IMR-90 (cell line): Measurements from ENCODE around the gene RHOH. TPM values are rescaled to one million over a fixed set of nuclear protein-coding genes. Genes with fewer than 3 reads are reported as not detected.

Source experiments
- ATAC-seq: fragments of 200-7000 bp; cut with Tn5 transposase; 2 replicates; pipeline ENCODE4 v1.9.1; 2020; ENCODE audit warnings: low read depth, mild to moderate bottlenecking, moderate library complexity
- BruUV-seq: library from RNA; stranded (reverse); fragments of 400-500 nt; replicated peaks from 2 replicates; lab custom pipeline; 2021; lab: Mats Ljungman, UMichigan
- CTCF ChIA-PET: fragments of 300-600 bp; formaldehyde crosslinking; extraction: SDS; loops from one replicate; lab custom pipeline; 2021; ENCODE audit warnings: antibody characterized with exemption; lab: Yijun Ruan, JAX
- POLR2A ChIA-PET: fragments of 300-600 bp; sonication (Branson Sonifier 250); formaldehyde crosslinking; loops from one replicate; lab custom pipeline; 2022; ENCODE audit warnings: antibody characterized with exemption; ENCODE audit not compliant: unreplicated experiment; lab: Charles Lee
- DNase-seq: peaks from one replicate; pipeline ENCODE4 v3.0.0; 2013
- H2AFZ ChIP-seq: replicated peaks from 2 replicates; pipeline ENCODE3; 2013; ENCODE audit warnings: low read length, mild to moderate bottlenecking; ENCODE audit not compliant: poor library complexity
- H2AK5ac ChIP-seq: 2 replicates; pipeline ENCODE4 v1.6.1; 2013; ENCODE audit warnings: low read depth, low read length, inconsistent platforms
- H2AK9ac ChIP-seq: replicated peaks from 2 replicates; pipeline ENCODE3; 2013; ENCODE audit warnings: mild to moderate bottlenecking, low read depth, low read length, moderate library complexity; ENCODE audit not compliant: poor library complexity
- H2BK120ac ChIP-seq: 2 replicates; pipeline ENCODE4 v1.6.1; 2013; ENCODE audit warnings: low read depth, low read length, inconsistent platforms
- H2BK15ac ChIP-seq: 3 replicates; pipeline ENCODE4 v1.6.1; 2013; ENCODE audit warnings: low read depth, low read length, inconsistent platforms
- H2BK20ac ChIP-seq: 2 replicates; pipeline ENCODE4 v1.6.1; 2013; ENCODE audit warnings: low read depth, mild to moderate bottlenecking, inconsistent platforms, low read length, moderate library complexity
- H2BK5ac ChIP-seq: 2 replicates; pipeline ENCODE4 v1.6.1; 2013; ENCODE audit warnings: mild to moderate bottlenecking, low read depth, low read length, inconsistent platforms; ENCODE audit not compliant: poor library complexity, severe bottlenecking
- H3K14ac ChIP-seq: replicated peaks from 2 replicates; pipeline ENCODE4 v1.6.1; 2013; ENCODE audit warnings: low read depth, low read length, inconsistent platforms
- H3K18ac ChIP-seq: 2 replicates; pipeline ENCODE4 v1.6.1; 2013; ENCODE audit warnings: low read depth, low read length, control low read depth
- H3K23ac ChIP-seq: 2 replicates; pipeline ENCODE4 v1.6.1; 2013; ENCODE audit warnings: low read depth, low read length, inconsistent platforms
- H3K27ac ChIP-seq: 2 replicates; pipeline ENCODE4 v1.5.1; 2013; ENCODE audit warnings: mild to moderate bottlenecking, control low read depth, low read length; ENCODE audit not compliant: insufficient read depth
- H3K27me3 ChIP-seq: 2 replicates; pipeline ENCODE4 v1.6.1; 2013; ENCODE audit warnings: low read length; ENCODE audit not compliant: control insufficient read depth, insufficient read depth
- H3K36me3 ChIP-seq: 2 replicates; pipeline ENCODE4 v1.6.1; 2013; ENCODE audit warnings: low read length, mixed read lengths; ENCODE audit not compliant: control insufficient read depth, insufficient read depth
- H3K4ac ChIP-seq: 2 replicates; pipeline ENCODE4 v1.6.1; 2013; ENCODE audit warnings: low read depth, low read length, inconsistent platforms
- H3K4me1 ChIP-seq: 2 replicates; pipeline ENCODE4 v1.6.1; 2013; ENCODE audit warnings: low read length, mixed read lengths; ENCODE audit not compliant: control insufficient read depth, insufficient read depth
- H3K4me2 ChIP-seq: 2 replicates; pipeline ENCODE4 v1.6.1; 2013; ENCODE audit warnings: low read depth, mild to moderate bottlenecking, control low read depth, low read length, moderate library complexity
- H3K4me3 ChIP-seq: 2 replicates; pipeline ENCODE4 v1.5.1; 2013; ENCODE audit warnings: low read depth, mild to moderate bottlenecking, control low read depth, low read length, moderate library complexity; ENCODE audit not compliant: insufficient read depth
- H3K56ac ChIP-seq: 2 replicates; pipeline ENCODE4 v1.6.1; 2013; ENCODE audit warnings: low read length, inconsistent platforms; ENCODE audit not compliant: insufficient read depth; ENCODE audit errors: extremely low read depth
- H3K79me1 ChIP-seq, 2 experiments: 2 replicates each; pipeline ENCODE4 v1.6.1; 2013; ENCODE audit warnings: low read length in 2 of 2, inconsistent platforms in 1 of 2, low read depth in 1 of 2
- H3K9ac ChIP-seq: 2 replicates; pipeline ENCODE4 v1.6.1; 2013; ENCODE audit warnings: low read depth, low read length, control low read depth
- H3K9me1 ChIP-seq: 2 replicates; pipeline ENCODE4 v1.6.1; 2013; ENCODE audit warnings: low read length, inconsistent platforms; ENCODE audit not compliant: insufficient read depth
- H3K9me3 ChIP-seq: 2 replicates; pipeline ENCODE4 v1.6.1; 2013; ENCODE audit warnings: low read length; ENCODE audit not compliant: control insufficient read depth, insufficient read depth
- H4K20me1 ChIP-seq: 2 replicates; pipeline ENCODE4 v1.6.1; 2013; ENCODE audit warnings: low read length, inconsistent platforms; ENCODE audit not compliant: insufficient read depth
- H4K5ac ChIP-seq: 2 replicates; pipeline ENCODE4 v1.6.1; 2013; ENCODE audit warnings: mild to moderate bottlenecking, low read depth, low read length, control low read depth
- H4K8ac ChIP-seq, 2 experiments: 2 replicates each; pipeline ENCODE4 v1.6.1; 2013; ENCODE audit warnings: low read depth in 2 of 2, low read length in 2 of 2, control low read depth in 1 of 2, inconsistent platforms in 1 of 2
- H4K91ac ChIP-seq: 2 replicates; pipeline ENCODE4 v1.6.1; 2013; ENCODE audit warnings: low read depth, low read length, inconsistent platforms; ENCODE audit not compliant: insufficient read depth
- RFX5 ChIP-seq: IDR thresholded peaks from 2 replicates; pipeline ENCODE4 v1.8.0; 2012; ENCODE audit warnings: low read depth, mild to moderate bottlenecking, low read length, moderate library complexity
- WGBS, 2 experiments: methylation state at CpG; one replicate each; pipeline versions ENCODE4 v1.1.5 to v1.1.7; 2013; ENCODE audit warnings: missing lambda C conversion rate in 2 of 2; ENCODE audit not compliant: insufficient read length in 1 of 2; ENCODE audit errors: extremely low coverage in 2 of 2; 5-methylcytosine and 5-hydroxymethylcytosine counted together
- dilution Hi-C: fragments of 300-500 bp; cut with HindIII; formaldehyde crosslinking; loops from one replicate; pipeline ENCODE4 v1.14.3; 2018; ENCODE audit warnings: low sequenced_read_pairs; ENCODE audit not compliant: unreplicated experiment
- in situ Hi-C: fragments of 300-500 bp; cut with MboI; formaldehyde crosslinking; loops from 3 replicates; pipeline ENCODE4 v1.14.3; 2019; ENCODE audit warnings: low sequenced_read_pairs, inconsistent platforms, mixed read lengths
- intact Hi-C: fragments of 100-400 bp; cut with micrococcal nuclease; formaldehyde crosslinking; loops from 2 replicates; pipeline ENCODE4 v1.10.0; 2022
- polyA plus RNA-seq, 3 experiments: library from polyadenylated mRNA; depleted of rRNA; stranded (reverse); fragments of >200 nt; gene quantifications; 2 replicates each; pipeline ENCODE4 v1.2.3, GENCODE V29; 2012; ENCODE audit warnings: low replicate concordance in 1 of 3
- total RNA-seq: library from RNA; depleted of rRNA; stranded (reverse); fragments of >200 nt; gene quantifications from 2 replicates; pipeline ENCODE4 v1.2.3, GENCODE V29; 2012
- TF ChIP-seq, protein P1 (sequence below): conservative IDR thresholded peaks from 2 replicates; pipeline ENCODE4 v1.5.1; 2012; ENCODE audit warnings: mild to moderate bottlenecking, low read depth, low read length, improper control_type of control experiment

RHOH gene
- total and polyA plus RNA-seq, 2 of the 4 experiments (the other 2 are of a cell fraction), result not detected

DNA sequence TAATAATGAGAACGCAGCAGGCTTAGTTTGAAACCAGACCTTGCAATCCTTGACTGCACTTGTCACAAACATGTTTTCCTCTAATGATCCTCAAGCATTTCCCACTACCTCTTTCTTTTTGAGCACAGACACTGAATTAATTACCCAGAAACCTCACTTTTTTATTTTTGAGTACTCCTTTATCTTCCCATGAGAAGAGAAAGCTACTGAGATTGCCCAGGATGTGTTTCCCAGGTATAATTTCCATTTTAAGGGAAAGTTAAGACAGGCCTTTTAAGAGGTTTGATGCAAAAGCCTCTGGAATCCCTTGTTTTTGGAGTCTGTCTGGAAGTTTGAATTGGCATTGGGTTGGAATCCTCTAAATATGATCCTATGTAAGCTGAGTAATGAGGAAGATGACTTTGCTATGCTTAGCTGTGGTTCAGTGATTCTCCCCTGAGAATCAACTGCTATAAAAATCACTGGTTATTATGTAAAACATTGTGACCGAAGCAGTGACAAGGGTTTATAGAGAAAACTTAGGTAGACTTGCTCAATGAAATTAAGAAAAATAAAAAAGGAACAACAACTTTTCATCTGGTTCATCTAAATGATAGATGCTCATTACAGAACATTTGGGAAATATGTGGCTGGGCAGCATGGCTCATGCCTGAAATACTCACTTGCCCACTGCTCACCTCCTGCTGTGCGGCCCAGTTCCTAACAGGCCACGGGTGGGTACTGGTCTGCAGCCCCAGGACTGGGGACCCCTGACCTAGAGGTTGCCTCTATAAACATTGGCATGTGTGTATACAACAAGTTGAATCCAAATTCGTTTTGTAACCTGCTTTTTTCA, 10.8 kb upstream of the RHOH start:
- ChIA-PET POLR2A (no interaction called here), CTCF (interaction anchor here (0.6 kb wide), 1 partner anchor 88 kb away, joined by 3 read pairs; no protein-coding TSS in a partner anchor)
- TF ChIP-seq, protein P1, sequence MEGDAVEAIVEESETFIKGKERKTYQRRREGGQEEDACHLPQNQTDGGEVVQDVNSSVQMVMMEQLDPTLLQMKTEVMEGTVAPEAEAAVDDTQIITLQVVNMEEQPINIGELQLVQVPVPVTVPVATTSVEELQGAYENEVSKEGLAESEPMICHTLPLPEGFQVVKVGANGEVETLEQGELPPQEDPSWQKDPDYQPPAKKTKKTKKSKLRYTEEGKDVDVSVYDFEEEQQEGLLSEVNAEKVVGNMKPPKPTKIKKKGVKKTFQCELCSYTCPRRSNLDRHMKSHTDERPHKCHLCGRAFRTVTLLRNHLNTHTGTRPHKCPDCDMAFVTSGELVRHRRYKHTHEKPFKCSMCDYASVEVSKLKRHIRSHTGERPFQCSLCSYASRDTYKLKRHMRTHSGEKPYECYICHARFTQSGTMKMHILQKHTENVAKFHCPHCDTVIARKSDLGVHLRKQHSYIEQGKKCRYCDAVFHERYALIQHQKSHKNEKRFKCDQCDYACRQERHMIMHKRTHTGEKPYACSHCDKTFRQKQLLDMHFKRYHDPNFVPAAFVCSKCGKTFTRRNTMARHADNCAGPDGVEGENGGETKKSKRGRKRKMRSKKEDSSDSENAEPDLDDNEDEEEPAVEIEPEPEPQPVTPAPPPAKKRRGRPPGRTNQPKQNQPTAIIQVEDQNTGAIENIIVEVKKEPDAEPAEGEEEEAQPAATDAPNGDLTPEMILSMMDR, result no peak
- TF ChIP-seq RFX5, result no peak
- Histone ChIP-seq H2AK9ac (no peak overlapping the region), H3K14ac (no peak overlapping the region), H3K56ac (no peak overlapping the region), H2BK20ac (no peak overlapping the region), H3K4me3 (no peak overlapping the region), H3K79me1 (no peaks in the 10 kb centered on the region), H3K4me2 (no peak overlapping the region), H2BK15ac (no peak overlapping the region), H3K36me3 (no peaks in the 10 kb centered on the region), H3K9me3 (no peaks in the 10 kb centered on the region), H2BK5ac (no peak overlapping the region), H2BK120ac (no peak overlapping the region), H3K4me1 (no peaks in the 10 kb centered on the region), H3K27ac (no peak overlapping the region), H3K9me1 (no peaks in the 10 kb centered on the region), H3K23ac (no peak overlapping the region), H3K18ac (no peak overlapping the region), H4K8ac (no peak overlapping the region), H4K91ac (no peak overlapping the region), H4K20me1 (no peaks in the 10 kb centered on the region), H3K4ac (no peak overlapping the region), H4K5ac (no peak overlapping the region), H2AK5ac (no peak overlapping the region), H3K9ac (no peak overlapping the region), H3K27me3 (peaks cover 3% of the 10 kb centered on the region), H2AFZ (no peak overlapping the region)
- intact Hi-C loops (no loop called here), dilution Hi-C loops (no loop called here), in situ Hi-C loops (no loop called here)
- no CpG with 5 or more reads among the region's 5 CpGs for WGBS, 2 experiments
- peak; percentile 22 for DNase-seq
- no TSS peak for BruUV-seq
- ATAC-seq, result peak; percentile 73
